GM12873 (cell line): ENCODE data around the gene NOC2L.

ENCODE experiments used
- CTCF ChIP-seq: IDR thresholded peaks from 2 replicates; pipeline ENCODE4 v1.5.1; 2012; ENCODE audit warnings: low read depth, mild to moderate bottlenecking, moderate library complexity, low read length, control low read depth; ENCODE audit not compliant: insufficient read depth; ENCODE audit errors: missing control alignments

Gene NOC2L

DNA sequence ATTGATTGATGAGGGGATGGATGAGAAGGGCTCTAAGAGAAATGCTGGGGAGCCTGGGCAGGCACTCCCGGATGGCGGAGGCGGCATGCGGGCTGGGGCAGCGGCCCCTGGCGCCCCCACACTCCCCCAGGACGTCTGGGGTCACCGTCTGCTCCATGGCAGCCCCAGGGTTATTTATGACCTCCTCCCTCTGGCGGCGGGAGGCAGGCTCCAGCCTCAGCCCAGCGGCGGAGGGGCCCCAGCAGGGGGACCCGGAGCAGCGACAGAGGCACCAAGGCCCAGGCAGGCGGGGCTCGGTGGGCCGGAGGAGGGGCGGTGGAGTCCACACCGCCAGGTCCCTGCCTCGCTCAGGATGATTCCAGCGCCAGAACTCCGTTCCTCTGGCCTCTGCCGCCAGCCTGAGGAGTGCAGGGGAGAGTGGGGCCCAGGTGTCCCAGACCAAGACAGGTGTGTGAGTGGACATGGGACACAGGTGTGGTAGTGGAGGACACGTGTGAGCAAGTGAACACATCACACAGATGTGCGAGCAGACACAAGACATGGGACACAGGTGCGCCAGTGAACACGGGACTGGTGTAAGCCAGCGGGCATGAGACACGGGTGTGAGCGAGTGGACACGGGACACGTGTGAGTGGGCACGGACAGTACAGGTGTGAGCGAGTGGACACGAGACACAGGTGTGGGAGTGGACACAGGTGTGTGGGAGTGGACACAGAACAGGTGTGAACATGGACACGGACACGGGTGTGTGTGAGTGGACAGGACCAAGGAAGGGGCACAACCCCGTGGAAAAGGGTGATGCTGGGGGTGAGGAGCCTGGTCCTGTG lies 37.8 kb downstream of the NOC2L start:
- no peak for TF ChIP-seq CTCF

- no peak for TF ChIP-seq CTCF
Measured at GRCh38 chr1:920521-920920, 38.5 kb downstream of the NOC2L start.

- TF ChIP-seq CTCF, result no peak
Measured at GRCh38 chr1:920010-920409, 39.0 kb downstream of the NOC2L start.

GRCh38 chr1:919271-919872 lies 39.7 kb downstream of the NOC2L start:
- TF ChIP-seq CTCF, result no peak

DNA sequence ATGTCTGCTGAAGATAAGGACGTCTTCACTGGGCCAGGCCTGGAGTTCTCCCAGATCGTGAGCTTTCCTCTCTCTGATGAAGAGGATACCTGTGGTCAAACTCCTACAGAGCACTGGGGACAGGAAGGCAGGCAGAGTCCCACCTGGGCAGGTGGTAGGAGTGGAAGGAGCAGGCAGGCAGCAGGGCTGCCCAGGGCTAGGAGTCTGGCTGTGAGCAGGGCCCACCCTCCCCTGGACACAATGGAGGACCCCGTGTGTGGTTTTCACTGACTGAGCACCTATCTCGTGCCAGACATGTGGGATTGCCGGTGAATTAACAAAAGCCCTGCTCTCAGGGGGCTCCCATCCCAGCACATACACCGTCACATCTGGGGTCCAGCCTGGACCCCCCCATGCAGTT lies 40.2 kb downstream of the NOC2L start:
- no peak for TF ChIP-seq CTCF

DNA sequence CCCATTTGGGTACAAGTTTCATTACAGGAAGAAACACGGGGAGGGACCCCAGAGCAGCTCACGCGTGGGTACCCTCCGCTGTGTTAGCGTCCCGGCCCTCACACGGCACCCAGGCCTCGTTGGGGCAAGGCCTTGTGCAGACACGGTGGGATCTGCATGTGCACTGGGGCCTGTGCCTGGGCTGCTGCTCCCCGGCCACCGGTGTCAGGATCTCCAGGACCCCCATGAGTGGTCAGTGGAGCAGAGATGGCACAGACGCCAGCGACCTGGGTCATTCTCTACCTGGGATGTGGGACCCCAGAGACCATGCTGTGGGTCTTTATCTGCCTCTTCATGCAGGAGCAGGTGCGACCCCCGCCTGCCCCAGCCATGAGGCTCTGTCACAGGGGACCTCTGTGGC lies 40.7 kb downstream of the NOC2L start:
- no peak for TF ChIP-seq CTCF

GRCh38 chr1:917466-918091 lies 41.5 kb downstream of the NOC2L start:
- TF ChIP-seq CTCF, result no peak
